Measurements from ENCODE around the gene NEDD4L. TPM values are rescaled to one million over a fixed set of nuclear protein-coding genes. Genes with fewer than 3 reads are reported as not detected.

Gene NEDD4L
- total RNA-seq, 1 experiment from 2014 or later: 83.9 TPM

GRCh38 chr18:58205443-58206160 is 161.6 kb downstream of the NEDD4L start:
- peak; percentile 78 for DNase-seq (ENCODE audit: low read depth)

- DNase-seq (ENCODE audit: low read depth): no peak
Measured at GRCh38 chr18:58207520-58208152, 163.6 kb downstream of the NEDD4L start.

- no peak for DNase-seq (ENCODE audit: low read depth)
Measured at GRCh38 chr18:58208207-58208932, 164.3 kb downstream of the NEDD4L start.

- no peak for DNase-seq (ENCODE audit: low read depth)
Measured at GRCh38 chr18:58209326-58209725, 165.3 kb downstream of the NEDD4L start.

- DNase-seq (ENCODE audit: low read depth): no peak
Measured at GRCh38 chr18:58211510-58211909, 167.5 kb downstream of the NEDD4L start.

- no peak for DNase-seq (ENCODE audit: low read depth)
Measured at GRCh38 chr18:58212274-58212673, 168.2 kb downstream of the NEDD4L start.

- peak; percentile 97 for DNase-seq (ENCODE audit: low read depth)
Measured at GRCh38 chr18:58213440-58213839, 169.4 kb downstream of the NEDD4L start.

- no peak for DNase-seq (ENCODE audit: low read depth)
Measured at GRCh38 chr18:58215011-58215410, 171.0 kb downstream of the NEDD4L start.

GRCh38 chr18:58216071-58216481 is 172.1 kb downstream of the NEDD4L start:
- peak; percentile 79 for DNase-seq (ENCODE audit: low read depth)

- no peak for DNase-seq (ENCODE audit: low read depth)
Measured at GRCh38 chr18:58217052-58217451, 173.0 kb downstream of the NEDD4L start.

- DNase-seq (ENCODE audit: low read depth): peak; percentile 94
Measured at GRCh38 chr18:58218117-58218516, 174.1 kb downstream of the NEDD4L start.

GRCh38 chr18:58221060-58221725 is 177.2 kb downstream of the NEDD4L start:
- peak; percentile 98 for DNase-seq (ENCODE audit: low read depth)

GRCh38 chr18:58222432-58223125 is 178.6 kb downstream of the NEDD4L start:
- no peak for DNase-seq (ENCODE audit: low read depth)

GRCh38 chr18:58223717-58224424 is 179.8 kb downstream of the NEDD4L start:
- DNase-seq (ENCODE audit: low read depth): peak; percentile 92

- DNase-seq (ENCODE audit: low read depth): no peak
Measured at GRCh38 chr18:58224425-58224750, 180.4 kb downstream of the NEDD4L start.

- DNase-seq (ENCODE audit: low read depth): no peak
Measured at GRCh38 chr18:58225101-58225500, 181.1 kb downstream of the NEDD4L start.

GRCh38 chr18:58226429-58226828 is 182.4 kb downstream of the NEDD4L start:
- DNase-seq (ENCODE audit: low read depth): no peak

- DNase-seq (ENCODE audit: low read depth): no peak
Measured at GRCh38 chr18:58227361-58227930, 183.4 kb downstream of the NEDD4L start.

- DNase-seq (ENCODE audit: low read depth): no peak
Measured at GRCh38 chr18:58228176-58228575, 184.2 kb downstream of the NEDD4L start.

- DNase-seq (ENCODE audit: low read depth): no peak
Measured at GRCh38 chr18:58228762-58229161, 184.7 kb downstream of the NEDD4L start.

Measured in HT1080 (cell line).